Suprapubic skin (tissue), 4 donors: ENCODE results near the gene INPP5K. TPM values are rescaled to one million over a fixed set of nuclear protein-coding genes. Genes with fewer than 3 reads are reported as not detected.

ENCODE experiments used
- DNase-seq, 2 donors: peaks; one replicate each; pipeline ENCODE4 v3.0.0-alpha.2; 2019; ENCODE audit warnings: low spot score in 2 of 2
- H3K27ac ChIP-seq: fragments of 200-600 bp; sonication (generic); one replicate; pipeline ENCODE4 v1.5.1; 2019
- H3K27me3 ChIP-seq: fragments of 200-600 bp; sonication (generic); one replicate; pipeline ENCODE4 v1.5.1; 2019
- H3K36me3 ChIP-seq: fragments of 200-600 bp; sonication (generic); one replicate; pipeline ENCODE4 v1.5.1; 2019
- H3K4me1 ChIP-seq: fragments of 200-600 bp; sonication (generic); one replicate; pipeline ENCODE4 v1.5.1; 2019
- H3K4me3 ChIP-seq: fragments of 200-600 bp; sonication (generic); one replicate; pipeline ENCODE4 v1.5.1; 2019; ENCODE audit warnings: mild to moderate bottlenecking
- H3K9me3 ChIP-seq: fragments of 200-600 bp; sonication (generic); one replicate; pipeline ENCODE4 v1.5.1; 2019
- CTCF ChIP-seq, 2 donors: fragments of 200-600 bp in 1 of 2; fragments of 450-650 bp in 1 of 2; sonication (generic) in 1 of 2; IDR thresholded peaks; one replicate each; pipeline ENCODE4 v1.5.1; 2016 to 2019; ENCODE audit warnings: antibody characterized with exemption in 2 of 2, mild to moderate bottlenecking in 1 of 2, moderate library complexity in 1 of 2
- EP300 ChIP-seq: sonication (generic); formaldehyde crosslinking; IDR thresholded peaks from one replicate; pipeline ENCODE4 v1.6.1; 2017; ENCODE audit warnings: antibody characterized with exemption
- POLR2A ChIP-seq, 2 donors: fragments of 450-650 bp; IDR thresholded peaks; one replicate each; pipeline ENCODE4 v1.6.1; 2017; ENCODE audit warnings: antibody characterized with exemption in 2 of 2, mild to moderate bottlenecking in 2 of 2, moderate library complexity in 2 of 2
- POLR2AphosphoS5 ChIP-seq, 3 donors: sonication (generic); formaldehyde crosslinking; IDR thresholded peaks; one replicate each; pipeline ENCODE4 v1.6.1; 2017; ENCODE audit warnings: antibody characterized with exemption in 3 of 3
- WGBS: methylation state at CpG from one replicate; pipeline ENCODE4 v1.1.5; 2018; 5-methylcytosine and 5-hydroxymethylcytosine counted together
- total RNA-seq, 4 donors: library from RNA; depleted of rRNA; stranded (reverse); fragments of >200 nt; gene quantifications; one replicate each; pipeline ENCODE4 v1.1.0, GENCODE V29; 2016

The INPP5K gene
- total RNA-seq, 4 donors from 2014 or later = 91.8 to 160 (median 123) TPM

- TF ChIP-seq POLR2A (IDR thresholded peaks at IDR 0.05) (no peak), EP300 (no peak), CTCF (IDR thresholded peaks at IDR 0.05) (no peak), POLR2AphosphoS5 (IDR thresholded peaks at IDR 0.05) (no peak)
- Histone ChIP-seq H3K36me3 (peaks cover 38% of the 10 kb centered on the region), H3K4me3 (no peak overlapping the region), H3K27ac (no peak overlapping the region), H3K4me1 (peaks cover 20% of the 10 kb centered on the region), H3K9me3 (no peaks in the 10 kb centered on the region), H3K27me3 (no peaks in the 10 kb centered on the region)
- 85% methylated on average over 7 of the region's 7 CpGs for WGBS
- DNase-seq = no peak
Observed at GRCh38 chr17:1519678-1520077, 3.3 kb upstream of the INPP5K start.

GRCh38 chr17:1518410-1518809 lies 2.0 kb upstream of the INPP5K start:
- DNase-seq = no peak
- no peaks in the 10 kb centered on the region for H3K9me3 ChIP-seq
- H3K4me3 ChIP-seq = no peak overlapping the region
- peaks cover 33% of the 10 kb centered on the region for H3K36me3 ChIP-seq
- no peaks in the 10 kb centered on the region for H3K27me3 ChIP-seq
- peaks cover 33% of the 10 kb centered on the region for H3K4me1 ChIP-seq
- TF ChIP-seq POLR2AphosphoS5 (IDR thresholded peaks at IDR 0.05) = no peak
- no peak for TF ChIP-seq CTCF (IDR thresholded peaks at IDR 0.05)
- no peak for TF ChIP-seq POLR2A (IDR thresholded peaks at IDR 0.05)
- no peak overlapping the region for H3K27ac ChIP-seq
- WGBS = 71% methylated on average over 2 of the region's 2 CpGs

- TF ChIP-seq CTCF (IDR thresholded peaks at IDR 0.05) (peak; percentile 57), POLR2AphosphoS5 (IDR thresholded peaks at IDR 0.05) (no peak)
- Histone ChIP-seq H3K27me3 (no peaks in the 10 kb centered on the region), H3K4me3 (peak overlapping the region; percentile 78), H3K4me1 (peaks cover 59% of the 10 kb centered on the region), H3K9me3 (no peaks in the 10 kb centered on the region), H3K27ac (peak overlapping the region; percentile 89), H3K36me3 (peaks cover 18% of the 10 kb centered on the region)
- DNase-seq = no peak
- WGBS = under 1% methylated on average over 26 of the region's 31 CpGs
Observed at GRCh38 chr17:1515640-1516387, 598 bp downstream of the INPP5K start.

- TF ChIP-seq POLR2A (IDR thresholded peaks at IDR 0.05) = no peak
- no peak for TF ChIP-seq POLR2AphosphoS5 (IDR thresholded peaks at IDR 0.05)
- TF ChIP-seq EP300 = no peak
- no peak for TF ChIP-seq CTCF (IDR thresholded peaks at IDR 0.05)
- Histone ChIP-seq H3K4me3 (no peak overlapping the region), H3K27ac (peak overlapping the region; percentile 60), H3K27me3 (no peaks in the 10 kb centered on the region), H3K36me3 (peaks cover 27% of the 10 kb centered on the region), H3K4me1 (peaks cover 76% of the 10 kb centered on the region), H3K9me3 (no peaks in the 10 kb centered on the region)
- DNase-seq = no peak
- 67% methylated on average over 2 of the region's 2 CpGs for WGBS
Observed at GRCh38 chr17:1512351-1512750, 4.1 kb downstream of the INPP5K start.

- no peaks in the 10 kb centered on the region for H3K9me3 ChIP-seq
- TF ChIP-seq POLR2AphosphoS5 (IDR thresholded peaks at IDR 0.05) (no peak), POLR2A (IDR thresholded peaks at IDR 0.05) (no peak), CTCF (IDR thresholded peaks at IDR 0.05) (no peak), EP300 (no peak)
- 12% methylated on average over 7 of the region's 7 CpGs for WGBS
- no peak overlapping the region for H3K4me3 ChIP-seq
- peaks cover 32% of the 10 kb centered on the region for H3K36me3 ChIP-seq
- peaks cover 74% of the 10 kb centered on the region for H3K4me1 ChIP-seq
- H3K27me3 ChIP-seq = no peaks in the 10 kb centered on the region
- no peak for DNase-seq
- peak overlapping the region; percentile 60 for H3K27ac ChIP-seq
Observed at GRCh38 chr17:1511756-1512321, 4.6 kb downstream of the INPP5K start.
